ENCODE measurements around the gene PRKCE. TPM values are rescaled to one million over a fixed set of nuclear protein-coding genes. Genes with fewer than 3 reads are reported as not detected.

PRKCE gene
- total RNA-seq, 1 donor from 2014 or later, result 24.2 TPM

DNA sequence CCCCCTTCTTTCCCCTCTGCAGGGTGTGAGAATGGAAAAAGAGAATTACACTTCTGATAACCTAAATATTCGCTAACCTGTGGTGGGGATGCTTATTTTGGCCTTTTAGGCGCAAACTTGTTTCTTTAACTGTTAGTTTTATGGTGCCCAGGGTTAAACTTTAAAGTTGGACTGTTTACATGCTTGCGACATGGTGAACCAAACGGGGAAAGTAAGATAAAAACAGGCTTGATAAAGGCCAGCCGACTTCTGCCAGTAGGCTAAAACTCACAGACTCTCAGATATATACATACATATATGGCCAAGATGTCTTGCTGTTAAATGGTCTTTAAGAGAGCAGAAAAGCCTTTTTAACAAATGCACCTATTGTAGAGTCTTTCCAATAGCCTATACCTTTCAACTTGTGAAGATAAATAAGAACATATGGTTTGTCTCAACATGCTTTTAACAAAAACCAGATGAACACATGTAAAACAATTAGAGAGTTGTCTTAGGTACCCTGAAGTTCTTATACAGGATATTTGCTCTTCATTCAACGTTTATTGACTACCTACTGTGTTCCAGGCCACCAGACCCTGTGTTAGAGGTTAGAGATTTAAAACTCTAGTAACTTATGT, 29.0 kb downstream of the PRKCE start:
- Mint-ChIP-seq H3K4me3 (ENCODE audit: unreplicated experiment) (no peak overlapping the region), H3K36me3 (ENCODE audit: low read depth, unreplicated experiment) (no peaks in the 10 kb centered on the region), H3K9me3 (ENCODE audit: unreplicated experiment) (no peaks in the 10 kb centered on the region), H3K27me3 (ENCODE audit: unreplicated experiment) (peaks cover 1% of the 10 kb centered on the region), H3K27ac (ENCODE audit: unreplicated experiment) (no peak overlapping the region), H3K4me1 (ENCODE audit: unreplicated experiment) (peaks cover 8% of the 10 kb centered on the region)
- TF ChIP-seq, protein P1, sequence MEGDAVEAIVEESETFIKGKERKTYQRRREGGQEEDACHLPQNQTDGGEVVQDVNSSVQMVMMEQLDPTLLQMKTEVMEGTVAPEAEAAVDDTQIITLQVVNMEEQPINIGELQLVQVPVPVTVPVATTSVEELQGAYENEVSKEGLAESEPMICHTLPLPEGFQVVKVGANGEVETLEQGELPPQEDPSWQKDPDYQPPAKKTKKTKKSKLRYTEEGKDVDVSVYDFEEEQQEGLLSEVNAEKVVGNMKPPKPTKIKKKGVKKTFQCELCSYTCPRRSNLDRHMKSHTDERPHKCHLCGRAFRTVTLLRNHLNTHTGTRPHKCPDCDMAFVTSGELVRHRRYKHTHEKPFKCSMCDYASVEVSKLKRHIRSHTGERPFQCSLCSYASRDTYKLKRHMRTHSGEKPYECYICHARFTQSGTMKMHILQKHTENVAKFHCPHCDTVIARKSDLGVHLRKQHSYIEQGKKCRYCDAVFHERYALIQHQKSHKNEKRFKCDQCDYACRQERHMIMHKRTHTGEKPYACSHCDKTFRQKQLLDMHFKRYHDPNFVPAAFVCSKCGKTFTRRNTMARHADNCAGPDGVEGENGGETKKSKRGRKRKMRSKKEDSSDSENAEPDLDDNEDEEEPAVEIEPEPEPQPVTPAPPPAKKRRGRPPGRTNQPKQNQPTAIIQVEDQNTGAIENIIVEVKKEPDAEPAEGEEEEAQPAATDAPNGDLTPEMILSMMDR (IDR thresholded peaks at IDR 0.05; ENCODE audit: unreplicated experiment), result no peak
- DNase-seq (ENCODE audit: low spot score), result no peak

DNA sequence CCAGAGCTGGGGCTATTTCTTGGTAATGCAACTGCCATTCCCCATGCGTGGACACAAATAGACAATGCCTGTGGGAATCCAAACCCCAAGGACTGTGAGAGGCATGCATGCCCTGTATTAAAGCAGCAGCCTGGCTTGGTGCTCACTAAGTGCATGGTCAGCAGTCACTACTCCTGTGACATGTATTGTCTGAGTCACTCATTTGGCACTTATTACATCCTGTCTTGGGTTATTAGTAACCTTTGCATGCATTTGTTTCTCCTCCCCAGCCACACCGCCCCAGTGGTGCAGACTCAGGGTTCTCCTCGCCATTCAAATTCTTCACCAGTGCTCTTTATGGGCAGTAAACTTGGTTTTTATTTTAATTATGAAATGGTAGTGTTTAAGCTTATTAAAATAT, 30.2 kb downstream of the PRKCE start:
- Mint-ChIP-seq H3K4me1 (ENCODE audit: unreplicated experiment) (peaks cover 2% of the 10 kb centered on the region), H3K36me3 (ENCODE audit: low read depth, unreplicated experiment) (no peaks in the 10 kb centered on the region), H3K9me3 (ENCODE audit: unreplicated experiment) (no peaks in the 10 kb centered on the region), H3K4me3 (ENCODE audit: unreplicated experiment) (no peak overlapping the region), H3K27me3 (ENCODE audit: unreplicated experiment) (peaks cover 1% of the 10 kb centered on the region), H3K27ac (ENCODE audit: unreplicated experiment) (no peak overlapping the region)
- TF ChIP-seq, protein P1 (IDR thresholded peaks at IDR 0.05; ENCODE audit: unreplicated experiment), result no peak
- no peak for DNase-seq (ENCODE audit: low spot score)

DNA sequence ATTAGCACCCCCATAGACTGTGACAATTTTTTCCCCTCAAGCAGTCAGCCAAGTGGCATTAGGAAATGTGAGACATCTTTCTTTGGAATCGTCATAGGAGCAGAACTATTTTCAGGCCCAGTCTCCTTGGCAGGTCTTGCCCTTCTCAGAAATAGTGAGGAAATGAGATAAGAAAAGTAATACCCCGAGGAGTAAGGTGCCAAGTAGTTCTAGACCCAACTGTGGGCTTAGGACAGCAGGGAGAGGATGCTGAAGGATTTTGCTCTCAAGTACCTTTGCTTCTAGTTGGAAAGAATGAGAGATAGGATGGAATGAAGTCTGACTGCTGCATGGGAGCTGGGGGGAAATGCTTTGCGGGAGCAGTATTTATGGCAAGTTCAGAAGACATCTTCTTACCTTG, 31.8 kb downstream of the PRKCE start:
- no peak for DNase-seq (ENCODE audit: low spot score)
- Mint-ChIP-seq H3K4me3 (ENCODE audit: unreplicated experiment) (no peak overlapping the region), H3K4me1 (ENCODE audit: unreplicated experiment) (no peaks in the 10 kb centered on the region), H3K36me3 (ENCODE audit: low read depth, unreplicated experiment) (no peaks in the 10 kb centered on the region), H3K27me3 (ENCODE audit: unreplicated experiment) (peaks cover 1% of the 10 kb centered on the region), H3K9me3 (ENCODE audit: unreplicated experiment) (no peaks in the 10 kb centered on the region), H3K27ac (ENCODE audit: unreplicated experiment) (no peak overlapping the region)
- TF ChIP-seq, protein P1 (IDR thresholded peaks at IDR 0.05; ENCODE audit: unreplicated experiment), result no peak

DNA sequence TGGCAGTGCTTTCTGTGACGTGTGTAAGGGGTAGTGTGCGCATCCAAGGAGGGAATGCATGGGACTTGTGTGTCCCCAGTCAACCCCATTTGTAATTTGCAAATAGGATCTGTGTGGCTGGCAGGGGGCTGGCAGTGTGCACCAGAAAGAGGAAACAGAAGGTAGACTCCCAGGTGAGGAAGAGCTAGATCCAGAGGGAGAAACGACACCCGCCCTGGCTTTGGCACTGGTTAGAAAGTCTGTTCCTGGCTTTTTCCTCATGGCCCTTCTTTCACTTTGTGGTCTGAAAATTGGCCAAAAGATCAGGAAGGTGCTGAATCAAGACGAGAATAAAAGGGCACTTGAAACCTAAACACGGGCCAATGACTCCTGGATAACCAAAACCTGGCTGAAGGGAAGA, 33.3 kb downstream of the PRKCE start:
- TF ChIP-seq, protein P1 (IDR thresholded peaks at IDR 0.05; ENCODE audit: unreplicated experiment), result no peak
- Mint-ChIP-seq H3K27me3 (ENCODE audit: unreplicated experiment) (peaks cover 1% of the 10 kb centered on the region), H3K9me3 (ENCODE audit: unreplicated experiment) (no peaks in the 10 kb centered on the region), H3K4me3 (ENCODE audit: unreplicated experiment) (no peak overlapping the region), H3K36me3 (ENCODE audit: low read depth, unreplicated experiment) (no peaks in the 10 kb centered on the region), H3K4me1 (ENCODE audit: unreplicated experiment) (peaks cover under 1% of the 10 kb centered on the region), H3K27ac (ENCODE audit: unreplicated experiment) (no peak overlapping the region)
- DNase-seq (ENCODE audit: low spot score), result no peak

DNA sequence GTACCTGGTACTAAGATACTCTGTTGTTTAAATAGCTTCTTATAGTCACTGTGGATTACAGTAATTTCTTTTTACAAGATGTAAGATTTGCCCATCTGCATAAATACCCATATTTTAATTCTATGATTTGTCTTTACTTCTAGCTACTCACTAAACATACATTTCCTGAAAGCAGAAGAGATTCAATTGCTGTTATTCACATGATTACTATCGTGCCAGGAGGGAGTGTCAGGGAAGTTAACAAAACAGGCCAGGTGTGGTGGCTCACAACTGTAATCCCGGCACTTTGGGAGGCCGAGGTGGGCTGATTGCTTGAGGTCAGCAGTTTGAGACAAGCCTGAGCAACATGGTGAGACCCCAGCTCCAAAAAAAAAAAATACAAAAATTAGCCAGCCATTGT, 33.8 kb downstream of the PRKCE start:
- peaks cover 1% of the 10 kb centered on the region for H3K27me3 Mint-ChIP-seq (ENCODE audit: unreplicated experiment)
- TF ChIP-seq, protein P1 (IDR thresholded peaks at IDR 0.05; ENCODE audit: unreplicated experiment), result no peak
- H3K4me1 Mint-ChIP-seq (ENCODE audit: unreplicated experiment), result peaks cover 5% of the 10 kb centered on the region
- no peak for DNase-seq (ENCODE audit: low spot score)
- H3K9me3 Mint-ChIP-seq (ENCODE audit: unreplicated experiment), result no peaks in the 10 kb centered on the region
- no peaks in the 10 kb centered on the region for H3K36me3 Mint-ChIP-seq (ENCODE audit: low read depth, unreplicated experiment)
- no peak overlapping the region for H3K4me3 Mint-ChIP-seq (ENCODE audit: unreplicated experiment)
- no peak overlapping the region for H3K27ac Mint-ChIP-seq (ENCODE audit: unreplicated experiment)

Data from endothelial cell (in vitro differentiated cells).